NCI-H526 (cell line): ENCODE measurements around the gene CAPN6.

Experiments used
- DNase-seq, 2 experiments: peaks; one replicate each; lab custom pipeline; 2025; lab: John Stamatoyannopoulos, UW

The CAPN6 gene

GRCh38 chrX:111199505-111199904 lies 70.8 kb downstream of the CAPN6 start:
- DNase-seq: no peak
